K562 (cell line): Measurements from ENCODE around the gene CDH3.

Experiments
- KAT7 ChIP-seq: sonication (generic); formaldehyde crosslinking; IDR thresholded peaks from 2 replicates; pipeline ENCODE4 v1.8.0; 2022; ENCODE audit warnings: missing genetic modification reagents, mild to moderate bottlenecking, borderline replicate concordance
- NR3C1 ChIP-seq: sonication (generic); formaldehyde crosslinking; IDR thresholded peaks from 2 replicates; pipeline ENCODE4 v1.8.1; 2022; ENCODE audit warnings: missing genetic modification reagents
- REST ChIP-seq, 2 experiments: fragments of 450-650 bp; formaldehyde crosslinking in 1 of 2; IDR thresholded peaks; 2 replicates each; pipeline versions ENCODE4 v1.4.0 to v1.6.1; 2014 to 2020; ENCODE audit warnings: mild to moderate bottlenecking in 2 of 2, borderline replicate concordance in 1 of 2, low read depth in 1 of 2

GRCh38 chr16:68644296-68644695 is 814 bp upstream of the CDH3 start:
- TF ChIP-seq KAT7 (CRISPR knock-in tag) (no peak), REST (IDR thresholded peaks at IDR 0.05; ENCODE audit: borderline replicate concordance) (no peak), REST (CRISPR knock-in tag; IDR thresholded peaks at IDR 0.05; ENCODE audit: low read depth) (no peak), NR3C1 (CRISPR knock-in tag) (no peak)
